Measurements from ENCODE around the gene RNF227.
"Not testable (repeated sequence)": the region's sequence is repeated elsewhere in the genome, so short reads cannot be mapped to it uniquely, and the experiment has no call there.

The RNF227 gene

DNA sequence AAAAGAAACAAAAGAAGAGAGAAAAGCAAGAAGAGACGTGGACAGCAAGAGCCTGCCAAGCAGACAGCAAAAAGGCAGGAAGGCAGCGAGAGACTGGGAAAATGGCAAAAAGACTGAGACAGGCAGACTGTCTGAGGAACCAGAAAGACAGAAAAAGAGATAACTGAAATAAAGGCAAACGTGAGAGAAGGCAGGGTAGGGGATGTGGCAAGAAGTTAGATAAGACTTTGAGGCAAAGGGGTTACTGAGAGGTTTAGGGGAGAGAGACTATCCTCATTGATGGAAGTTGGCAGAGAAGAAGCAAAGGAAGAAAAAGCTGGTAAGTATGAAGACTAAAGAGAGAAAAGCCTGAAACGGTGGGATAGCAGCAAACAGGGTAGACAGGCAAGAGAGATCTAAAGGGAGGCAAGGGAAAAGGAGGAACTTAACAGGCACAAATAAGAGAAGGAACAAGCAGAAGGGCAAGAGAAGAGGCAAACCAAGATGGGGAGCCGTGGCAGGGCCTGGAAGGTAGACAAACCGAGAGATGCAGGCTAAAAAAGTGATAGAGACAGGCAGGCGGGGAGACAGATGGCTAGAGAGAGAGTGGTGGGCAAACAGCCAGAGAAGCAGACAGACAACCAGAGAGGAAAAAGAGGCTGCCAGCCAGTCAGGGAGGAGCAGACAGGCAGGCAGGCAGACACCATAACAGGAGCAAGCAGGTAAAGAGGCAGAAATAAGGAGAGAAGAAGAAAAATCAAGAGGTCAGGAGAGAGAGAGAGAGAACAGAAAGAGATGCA is 34.6 kb downstream of the RNF227 start:
- Histone ChIP-seq H3K4me1 (ENCODE audit: control insufficient read depth, insufficient read depth, low read length, unreplicated experiment) (peaks cover 32% of the 10 kb centered on the region), H3K4me3 (ENCODE audit: low read depth, low read length) (no peak overlapping the region), H2AFZ (ENCODE audit: low read length, unreplicated experiment) (no peak overlapping the region), H3K27me3 (ENCODE audit: insufficient read depth, low read length) (no peaks in the 10 kb centered on the region), H3K27ac (ENCODE audit: low read depth, low read length) (no peak overlapping the region), H3K36me3 (ENCODE audit: insufficient read depth, low read length) (0 out of 2 replicates have a peak, but pooled peaks cover 6% of the 10 kb centered on the region), H3K79me2 (ENCODE audit: control insufficient read depth, insufficient read depth, low read length, unreplicated experiment) (peaks cover 9% of the 10 kb centered on the region)

DNA sequence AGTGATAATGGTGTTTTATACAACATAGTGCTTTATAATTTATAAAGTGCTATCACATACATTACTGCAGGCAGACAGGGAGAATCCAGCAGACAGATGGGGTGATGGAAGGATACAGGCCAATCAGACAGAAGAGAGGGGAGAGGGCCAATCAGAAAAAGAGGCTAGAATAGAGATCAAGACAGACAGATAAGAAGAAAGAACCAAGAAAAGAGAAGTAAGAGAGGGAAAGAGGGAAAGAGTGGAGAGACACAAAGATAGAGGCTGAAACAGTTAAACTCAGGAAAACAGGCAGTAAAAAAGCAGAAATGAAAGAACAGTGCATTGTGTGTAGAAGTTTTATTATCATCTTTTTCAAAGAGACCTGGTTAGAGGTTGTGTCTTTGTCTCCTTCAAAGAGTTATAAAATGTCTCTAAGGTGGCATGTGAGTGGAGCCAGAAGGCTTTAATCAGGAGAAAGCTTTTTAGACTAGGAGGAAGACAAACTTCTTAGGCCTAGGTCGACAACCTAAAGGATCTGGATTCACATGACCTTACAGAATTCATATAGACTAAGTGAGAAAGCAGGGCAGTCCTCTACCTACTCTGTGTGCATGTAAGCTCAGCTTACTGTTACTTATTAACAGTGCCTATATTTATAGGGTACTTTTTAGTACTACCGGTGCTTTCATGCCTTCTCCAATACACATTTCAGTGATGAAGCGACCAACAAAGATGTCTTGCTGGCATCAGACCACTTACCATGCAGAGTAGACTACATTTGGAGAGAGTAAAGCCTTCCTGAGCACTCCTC is 35.8 kb downstream of the RNF227 start:
- Histone ChIP-seq H3K79me2 (ENCODE audit: control insufficient read depth, insufficient read depth, low read length, unreplicated experiment) (no peaks in the 10 kb centered on the region), H3K27ac (ENCODE audit: low read depth, low read length) (no peak overlapping the region), H3K4me3 (ENCODE audit: low read depth, low read length) (no peak overlapping the region), H3K4me1 (ENCODE audit: control insufficient read depth, insufficient read depth, low read length, unreplicated experiment) (peaks cover 32% of the 10 kb centered on the region), H2AFZ (ENCODE audit: low read length, unreplicated experiment) (no peak overlapping the region), H3K27me3 (ENCODE audit: insufficient read depth, low read length) (no peaks in the 10 kb centered on the region), H3K36me3 (ENCODE audit: insufficient read depth, low read length) (peaks cover 6% of the 10 kb centered on the region; the same call in 1 of the 2 replicates)

GRCh38 chr17:7878234-7878633 is 37.9 kb downstream of the RNF227 start:
- Histone ChIP-seq H3K4me3 (ENCODE audit: low read depth, low read length) (no peak overlapping the region), H3K27me3 (ENCODE audit: insufficient read depth, low read length) (no peaks in the 10 kb centered on the region), H3K79me2 (ENCODE audit: control insufficient read depth, insufficient read depth, low read length, unreplicated experiment) (no peaks in the 10 kb centered on the region), H3K4me1 (ENCODE audit: control insufficient read depth, insufficient read depth, low read length, unreplicated experiment) (peaks cover 26% of the 10 kb centered on the region), H2AFZ (ENCODE audit: low read length, unreplicated experiment) (no peak overlapping the region), H3K36me3 (ENCODE audit: insufficient read depth, low read length) (peaks cover 6% of the 10 kb centered on the region; the same call in 1 of the 2 replicates), H3K27ac (ENCODE audit: low read depth, low read length) (no peak overlapping the region)

DNA sequence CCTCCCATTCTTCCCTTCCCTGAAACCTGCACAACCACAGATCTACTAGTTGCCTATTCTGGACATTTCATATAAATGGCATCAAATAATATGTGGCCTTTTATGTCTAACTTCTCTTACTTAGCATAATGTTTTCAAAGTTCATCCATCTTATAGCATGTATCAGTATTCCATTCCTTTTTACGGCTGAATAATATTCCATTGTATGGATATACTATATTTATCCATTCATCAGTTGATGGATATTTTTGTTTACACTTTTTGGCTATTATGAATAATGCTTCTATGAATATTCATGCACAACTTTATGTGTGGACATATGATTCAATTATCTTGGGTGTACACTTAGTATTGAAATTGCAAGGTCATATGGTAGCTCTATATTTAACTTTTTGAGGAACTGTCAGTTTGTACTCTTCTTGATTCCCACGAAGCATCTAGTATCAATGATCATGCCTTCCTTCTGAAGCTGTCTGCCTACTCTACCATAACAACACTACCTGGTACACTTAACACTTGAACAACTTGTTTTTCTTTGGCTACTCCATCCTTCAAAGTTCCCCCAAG is 40.2 kb downstream of the RNF227 start:
- Histone ChIP-seq H3K4me1 (ENCODE audit: control insufficient read depth, insufficient read depth, low read length, unreplicated experiment) (peaks cover 4% of the 10 kb centered on the region), H3K79me2 (ENCODE audit: control insufficient read depth, insufficient read depth, low read length, unreplicated experiment) (no peaks in the 10 kb centered on the region), H3K4me3 (ENCODE audit: low read depth, low read length) (no peak overlapping the region), H2AFZ (ENCODE audit: low read length, unreplicated experiment) (no peak overlapping the region), H3K36me3 (ENCODE audit: insufficient read depth, low read length) (peaks cover 10% of the 10 kb centered on the region), H3K27ac (ENCODE audit: low read depth, low read length) (no peak overlapping the region), H3K27me3 (ENCODE audit: insufficient read depth, low read length) (no peaks in the 10 kb centered on the region)

GRCh38 chr17:7873051-7873450 is 43.0 kb downstream of the RNF227 start:
- H3K4me1 ChIP-seq (ENCODE audit: control insufficient read depth, insufficient read depth, low read length, unreplicated experiment): no peaks in the 10 kb centered on the region
- H2AFZ ChIP-seq (ENCODE audit: low read length, unreplicated experiment): no peak overlapping the region
- H3K36me3 ChIP-seq (ENCODE audit: insufficient read depth, low read length): peaks cover 10% of the 10 kb centered on the region
- H3K27ac ChIP-seq (ENCODE audit: low read depth, low read length): no peak overlapping the region
- no peaks in the 10 kb centered on the region for H3K27me3 ChIP-seq (ENCODE audit: insufficient read depth, low read length)
- H3K79me2 ChIP-seq (ENCODE audit: control insufficient read depth, insufficient read depth, low read length, unreplicated experiment): no peaks in the 10 kb centered on the region
- H3K4me3 ChIP-seq (ENCODE audit: low read depth, low read length): no peak overlapping the region

- Histone ChIP-seq H3K4me1 (ENCODE audit: control insufficient read depth, insufficient read depth, low read length, unreplicated experiment) (peaks cover 4% of the 10 kb centered on the region), H3K27ac (ENCODE audit: low read depth, low read length) (no peak overlapping the region)
Observed at GRCh38 chr17:7867881-7868329, 48.2 kb downstream of the RNF227 start.

GRCh38 chr17:7864995-7865650 is 51.0 kb downstream of the RNF227 start:
- H3K4me3 ChIP-seq (ENCODE audit: low read depth, low read length): no peak overlapping the region
- H2AFZ ChIP-seq (ENCODE audit: low read length, unreplicated experiment): no peak overlapping the region
- no peaks in the 10 kb centered on the region for H3K27me3 ChIP-seq (ENCODE audit: insufficient read depth, low read length)
- no peaks in the 10 kb centered on the region for H3K79me2 ChIP-seq (ENCODE audit: control insufficient read depth, insufficient read depth, low read length, unreplicated experiment)
- H3K36me3 ChIP-seq (ENCODE audit: insufficient read depth, low read length): peaks cover 23% of the 10 kb centered on the region
- peaks cover 4% of the 10 kb centered on the region for H3K4me1 ChIP-seq (ENCODE audit: control insufficient read depth, insufficient read depth, low read length, unreplicated experiment)
- no peak overlapping the region for H3K27ac ChIP-seq (ENCODE audit: low read depth, low read length)

More at GRCh38 chr17:7867881-7868329, 48.2 kb downstream of the RNF227 start:
- no peaks in the 10 kb centered on the region for H3K79me2 ChIP-seq (ENCODE audit: control insufficient read depth, insufficient read depth, low read length, unreplicated experiment)
- peaks cover 27% of the 10 kb centered on the region for H3K36me3 ChIP-seq (ENCODE audit: insufficient read depth, low read length)
- H2AFZ ChIP-seq (ENCODE audit: low read length, unreplicated experiment): no peak overlapping the region
- no peaks in the 10 kb centered on the region for H3K27me3 ChIP-seq (ENCODE audit: insufficient read depth, low read length)
- no peak overlapping the region for H3K4me3 ChIP-seq (ENCODE audit: low read depth, low read length)

DNA sequence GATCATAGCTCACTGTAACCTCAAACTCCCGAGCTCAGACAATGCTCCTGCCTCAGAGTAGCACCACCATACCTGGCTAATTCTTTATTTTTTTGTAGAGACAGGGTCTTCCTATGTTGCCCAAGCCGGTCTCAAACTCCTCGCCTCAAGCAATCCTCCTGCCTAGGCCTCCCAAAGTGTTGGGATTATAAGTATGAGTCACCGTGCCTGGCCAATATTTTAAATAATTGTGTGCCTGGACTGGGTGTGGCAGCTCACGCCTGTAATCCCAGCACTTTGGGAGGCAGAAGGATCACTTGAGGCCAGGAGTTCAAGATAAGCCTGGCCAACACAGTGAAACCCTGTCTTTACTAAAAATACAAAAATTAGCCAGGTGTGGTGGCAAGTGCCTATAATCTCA is 51.7 kb downstream of the RNF227 start:
- not testable (repeated sequence) for H3K4me1 ChIP-seq (ENCODE audit: control insufficient read depth, insufficient read depth, low read length, unreplicated experiment); H2AFZ ChIP-seq (ENCODE audit: low read length, unreplicated experiment); H3K27me3 ChIP-seq (ENCODE audit: insufficient read depth, low read length); H3K79me2 ChIP-seq (ENCODE audit: control insufficient read depth, insufficient read depth, low read length, unreplicated experiment); H3K27ac ChIP-seq (ENCODE audit: low read depth, low read length); H3K4me3 ChIP-seq (ENCODE audit: low read depth, low read length)
- H3K36me3 ChIP-seq (ENCODE audit: insufficient read depth, low read length): peaks cover 23% of the 10 kb centered on the region
